ENCODE measurements around the gene NFIX. TPM values are rescaled to one million over a fixed set of nuclear protein-coding genes. Genes with fewer than 3 reads are reported as not detected.

The NFIX gene
- total RNA-seq, 2 donors from 2014 or later, result 0.31 to 0.89 TPM

GRCh38 chr19:13002166-13002898, 7.1 kb downstream of the NFIX start:
- Mint-ChIP-seq H3K27ac (no peak overlapping the region), H3K27me3 (peaks cover 17 to 27% of the 10 kb centered on the region in 2 donors), H3K4me3 (no peak overlapping the region)

DNA sequence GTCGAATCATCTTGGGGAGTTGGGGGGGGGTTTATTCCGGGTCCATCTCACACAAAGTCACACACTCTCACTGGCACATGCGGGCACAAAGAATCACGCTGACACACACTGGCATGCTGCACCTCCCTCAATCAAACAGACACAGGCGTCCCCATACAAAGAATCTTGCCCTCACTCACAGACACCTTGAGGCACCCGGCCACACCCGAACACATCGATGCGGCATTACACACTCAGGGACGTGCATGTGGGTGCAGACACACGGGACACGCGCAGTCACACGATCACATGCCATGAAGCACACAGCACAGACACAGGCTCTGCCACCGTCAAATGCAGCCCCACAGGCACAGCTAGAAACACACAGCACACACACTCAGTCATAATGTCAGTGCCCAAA, 7.8 kb downstream of the NFIX start:
- no peaks in the 10 kb centered on the region for H3K4me1 Mint-ChIP-seq (ENCODE audit: low read depth in 2 of 2)
- H3K27me3 Mint-ChIP-seq, result peaks cover 11 to 25% of the 10 kb centered on the region in 2 donors
- H3K4me3 Mint-ChIP-seq, result no peak overlapping the region

More at GRCh38 chr19:13002166-13002898, 7.1 kb downstream of the NFIX start:
- Mint-ChIP-seq H3K9me3 (no peaks in the 10 kb centered on the region), H3K4me1 (ENCODE audit: low read depth in 2 of 2) (no peaks in the 10 kb centered on the region), H3K36me3 (no peaks in the 10 kb centered on the region)
- no peak for ATAC-seq
- no peak for DNase-seq (ENCODE audit: low spot score)

DNA sequence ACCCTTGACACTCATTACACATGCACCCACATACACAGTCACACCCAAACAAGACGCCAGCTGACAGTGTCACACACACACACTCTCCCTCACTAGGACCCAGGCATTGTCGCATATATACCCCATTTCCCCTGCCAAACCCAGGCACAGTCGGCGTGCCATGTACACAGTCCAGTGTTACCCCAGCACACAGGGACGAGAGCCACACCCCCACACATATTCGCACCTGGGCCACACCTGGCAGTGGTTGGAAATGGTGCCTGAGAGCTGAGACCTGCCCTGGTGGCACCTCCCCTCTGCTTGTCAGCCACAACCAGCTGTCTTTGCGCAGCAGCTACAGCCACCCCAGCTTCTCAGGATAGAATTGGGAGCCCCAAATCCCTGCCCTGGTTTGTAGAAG, 9.0 kb downstream of the NFIX start:
- Mint-ChIP-seq H3K9me3 (no peaks in the 10 kb centered on the region), H3K4me1 (ENCODE audit: low read depth in 2 of 2) (no peaks in the 10 kb centered on the region), H3K36me3 (no peaks in the 10 kb centered on the region), H3K27me3 (peaks cover 9 to 26% of the 10 kb centered on the region in 2 donors), H3K27ac (no peak overlapping the region), H3K4me3 (no peak overlapping the region)
- ATAC-seq (no peak), DNase-seq (ENCODE audit: low spot score) (no peak)

More for the DNA sequence above, 7.8 kb downstream of the NFIX start:
- Mint-ChIP-seq H3K36me3 (no peaks in the 10 kb centered on the region), H3K27ac (no peak overlapping the region), H3K9me3 (no peaks in the 10 kb centered on the region)
- ATAC-seq (no peak), DNase-seq (ENCODE audit: low spot score) (no peak)

- H3K4me3 Mint-ChIP-seq, result no peak overlapping the region
- DNase-seq (ENCODE audit: low spot score), result no peak
- no peaks in the 10 kb centered on the region for H3K36me3 Mint-ChIP-seq
- H3K27ac Mint-ChIP-seq, result no peak overlapping the region
- ATAC-seq, result no peak
- H3K4me1 Mint-ChIP-seq (ENCODE audit: low read depth in 2 of 2), result no peaks in the 10 kb centered on the region
- no peaks in the 10 kb centered on the region for H3K9me3 Mint-ChIP-seq
- peaks cover 10 to 23% of the 10 kb centered on the region in 2 donors for H3K27me3 Mint-ChIP-seq
Observed at GRCh38 chr19:13005253-13005652, 10.0 kb downstream of the NFIX start.

- ATAC-seq (no peak), DNase-seq (ENCODE audit: low spot score) (no peak)
- Mint-ChIP-seq H3K36me3 (no peaks in the 10 kb centered on the region), H3K27me3 (peaks cover 10 to 25% of the 10 kb centered on the region in 2 donors), H3K4me1 (ENCODE audit: low read depth in 2 of 2) (no peaks in the 10 kb centered on the region), H3K9me3 (no peaks in the 10 kb centered on the region), H3K4me3 (no peak overlapping the region), H3K27ac (no peak overlapping the region)
Observed at GRCh38 chr19:13005861-13006370, 10.6 kb downstream of the NFIX start.

- ATAC-seq (no peak), DNase-seq (ENCODE audit: low spot score) (no peak)
- H3K4me1 Mint-ChIP-seq (ENCODE audit: low read depth in 2 of 2), result no peaks in the 10 kb centered on the region
- H3K27ac Mint-ChIP-seq, result no peak overlapping the region
- no peak overlapping the region for H3K4me3 Mint-ChIP-seq
- peaks cover 10 to 27% of the 10 kb centered on the region in 2 donors for H3K27me3 Mint-ChIP-seq
- H3K9me3 Mint-ChIP-seq, result no peaks in the 10 kb centered on the region
- H3K36me3 Mint-ChIP-seq, result no peaks in the 10 kb centered on the region
Observed at GRCh38 chr19:13006431-13007281, 11.4 kb downstream of the NFIX start.

- Mint-ChIP-seq H3K27me3 (peaks cover 10 to 27% of the 10 kb centered on the region in 2 donors), H3K4me1 (ENCODE audit: low read depth in 2 of 2) (peaks cover under 1% of the 10 kb centered on the region in 2 donors), H3K36me3 (no peaks in the 10 kb centered on the region), H3K4me3 (no peak overlapping the region), H3K9me3 (no peaks in the 10 kb centered on the region), H3K27ac (no peak overlapping the region)
- no peak for ATAC-seq
- DNase-seq (ENCODE audit: low spot score), result no peak
Observed at GRCh38 chr19:13007292-13008045, 12.2 kb downstream of the NFIX start.

DNA sequence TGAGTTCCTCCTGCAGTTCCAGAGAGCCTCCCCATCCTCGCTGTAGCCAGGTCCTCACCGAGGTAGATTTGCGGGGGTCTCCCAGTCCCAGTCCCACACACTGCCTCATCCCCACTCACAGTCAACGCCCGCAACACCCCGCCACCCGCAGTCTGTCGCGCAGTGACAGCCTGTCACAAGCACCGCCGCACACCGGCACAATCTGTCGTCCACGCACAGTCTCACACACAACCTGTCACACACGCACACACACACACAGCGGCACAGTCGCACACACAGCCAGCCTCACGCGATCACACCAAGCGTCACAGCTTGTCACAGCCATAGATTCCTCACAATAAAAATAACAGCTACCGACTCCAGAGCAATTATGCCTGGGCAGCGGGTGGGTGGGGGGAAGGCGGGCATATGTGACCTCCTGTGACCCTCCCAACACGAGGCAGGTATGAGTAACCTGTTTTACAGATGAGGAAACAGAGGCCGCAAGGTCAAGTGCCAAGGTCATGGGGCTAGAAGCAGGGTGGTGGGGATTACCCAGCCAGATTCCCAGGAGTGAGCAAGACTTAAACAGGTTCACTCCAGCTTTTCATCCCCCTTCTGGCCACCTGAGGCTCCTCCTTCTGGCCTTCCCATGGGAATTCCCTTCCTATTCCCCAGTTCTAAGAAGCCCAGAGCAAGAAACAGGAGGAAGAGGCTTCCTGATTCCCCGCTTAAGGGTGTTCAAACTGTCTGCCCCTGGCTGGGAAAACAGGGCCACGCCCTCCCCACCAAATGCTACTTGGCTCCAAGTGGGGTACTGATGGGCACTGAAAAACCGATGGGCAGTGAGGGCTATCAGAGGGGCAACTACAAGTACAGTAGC, 13.9 kb downstream of the NFIX start:
- H3K27ac Mint-ChIP-seq, result no peak overlapping the region
- H3K4me1 Mint-ChIP-seq (ENCODE audit: low read depth in 2 of 2), result peaks cover 9 to 16% of the 10 kb centered on the region in 2 donors
- H3K27me3 Mint-ChIP-seq, result peaks cover 16 to 32% of the 10 kb centered on the region in 2 donors

GRCh38 chr19:13010038-13010991, 15.0 kb downstream of the NFIX start:
- ATAC-seq, result no peak
- no peaks in the 10 kb centered on the region for H3K36me3 Mint-ChIP-seq
- H3K4me3 Mint-ChIP-seq, result no peak overlapping the region

More for the DNA sequence above, 13.9 kb downstream of the NFIX start:
- Mint-ChIP-seq H3K4me3 (no peak overlapping the region), H3K9me3 (no peaks in the 10 kb centered on the region), H3K36me3 (no peaks in the 10 kb centered on the region)
- DNase-seq (ENCODE audit: low spot score) (no peak), ATAC-seq (no peak)

DNA sequence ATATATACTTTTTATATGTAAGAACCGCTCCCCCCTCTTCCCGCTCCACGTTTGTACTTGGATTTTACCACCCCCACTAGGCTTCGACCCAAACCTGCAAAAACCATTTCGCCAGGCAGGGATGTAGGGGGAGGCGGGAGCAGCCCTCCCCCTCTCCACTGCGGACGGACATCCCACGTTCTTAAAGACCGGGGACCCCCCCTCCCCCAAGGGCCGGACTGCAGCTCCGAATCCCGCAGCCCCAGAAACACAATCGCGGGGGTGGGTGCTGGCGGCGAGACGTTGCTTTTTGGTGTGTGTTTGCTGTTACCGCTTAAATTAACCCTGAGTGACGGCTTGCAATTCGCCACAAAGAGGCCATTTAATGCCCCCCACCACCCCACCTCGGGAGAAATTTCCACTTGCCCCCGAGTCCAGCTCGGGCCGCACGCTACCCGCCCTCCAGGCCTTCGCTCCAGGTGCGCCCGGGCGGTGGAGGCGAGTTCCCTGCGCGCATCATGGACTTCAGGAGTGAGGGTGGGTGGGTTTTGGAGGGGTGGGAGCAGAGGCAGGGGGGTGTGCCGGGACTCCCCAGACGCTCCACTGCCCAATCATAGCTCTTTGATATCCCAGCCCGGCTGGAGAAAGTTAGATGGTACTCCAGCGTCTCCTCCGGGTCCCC, 15.8 kb downstream of the NFIX start:
- Mint-ChIP-seq H3K27me3 (peaks cover 32 to 39% of the 10 kb centered on the region in 2 donors), H3K4me3 (no peak overlapping the region), H3K9me3 (no peaks in the 10 kb centered on the region), H3K27ac (no peak overlapping the region), H3K36me3 (no peaks in the 10 kb centered on the region), H3K4me1 (ENCODE audit: low read depth in 2 of 2) (peaks cover 15 to 24% of the 10 kb centered on the region in 2 donors)
- no peak for DNase-seq (ENCODE audit: low spot score)
- ATAC-seq, result no peak

More at GRCh38 chr19:13010038-13010991, 15.0 kb downstream of the NFIX start:
- Mint-ChIP-seq H3K27ac (no peak overlapping the region), H3K27me3 (peaks cover 28 to 37% of the 10 kb centered on the region in 2 donors), H3K9me3 (no peaks in the 10 kb centered on the region), H3K4me1 (ENCODE audit: low read depth in 2 of 2) (peaks cover 15 to 22% of the 10 kb centered on the region in 2 donors)
- no peak for DNase-seq (ENCODE audit: low spot score)

DNA sequence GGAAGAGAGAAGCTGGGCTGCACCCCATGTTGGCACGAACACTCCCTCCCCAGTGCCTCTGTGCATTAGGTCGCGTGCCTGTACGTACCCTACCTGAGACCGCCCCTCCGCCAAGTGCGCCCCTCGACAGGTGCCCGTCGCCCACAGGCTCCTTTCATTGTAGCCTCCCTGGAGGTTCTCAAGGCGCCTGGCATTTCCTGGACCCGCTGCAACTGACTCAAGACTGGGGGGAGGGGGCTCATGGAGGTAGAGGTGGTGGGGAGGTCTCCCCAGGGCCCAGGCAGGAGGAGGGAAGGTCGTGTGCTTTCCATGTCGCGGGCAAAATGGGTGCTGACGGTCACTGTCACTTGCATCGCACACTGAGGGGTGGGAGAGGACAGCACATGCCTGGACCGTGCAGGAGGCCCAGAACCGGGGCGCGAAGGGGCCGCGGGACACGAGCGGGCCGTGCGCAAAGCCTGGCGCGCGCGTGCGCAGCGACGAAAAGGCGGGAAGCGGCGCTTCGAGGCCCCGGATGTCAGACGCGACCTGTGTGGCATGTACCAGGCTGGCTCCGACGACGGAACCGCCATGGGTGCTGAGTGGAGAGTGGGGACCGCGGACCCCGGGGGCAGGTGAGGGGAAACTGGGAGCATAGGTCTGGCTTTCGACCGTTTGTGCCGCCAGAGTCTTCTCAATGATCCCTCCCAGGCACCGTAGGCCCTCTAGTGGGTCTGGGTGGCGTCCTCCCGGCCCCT, 16.5 kb downstream of the NFIX start:
- DNase-seq (ENCODE audit: low spot score) (no peak), ATAC-seq (no peak)
- peaks cover 15 to 24% of the 10 kb centered on the region in 2 donors for H3K4me1 Mint-ChIP-seq (ENCODE audit: low read depth in 2 of 2)
- H3K36me3 Mint-ChIP-seq, result no peaks in the 10 kb centered on the region
- H3K27ac Mint-ChIP-seq, result no peak overlapping the region
- peaks cover 37 to 43% of the 10 kb centered on the region in 2 donors for H3K27me3 Mint-ChIP-seq
- H3K9me3 Mint-ChIP-seq, result no peaks in the 10 kb centered on the region
- no peak overlapping the region for H3K4me3 Mint-ChIP-seq

All from natural killer cell treated with Interleukin-12 subunit alpha and Interleukin-12 subunit beta and Interleukin-15 and Interleukin-18, amount 100 ng/mL, for 72 hours (primary cell).